GM21825 (cell line): ENCODE measurements around the gene SH3GLB1.
A peak's percentile ranks its signal among the peaks of the same experiment; 100 is the strongest.

Experiments used
- ATAC-seq: cut with Tn5 transposase; IDR thresholded peaks from one replicate; pipeline ENCODE4 v1.9.1; 2021; ENCODE audit warnings: mild to moderate bottlenecking, moderate library complexity; ENCODE audit not compliant: unreplicated experiment

The SH3GLB1 gene

DNA sequence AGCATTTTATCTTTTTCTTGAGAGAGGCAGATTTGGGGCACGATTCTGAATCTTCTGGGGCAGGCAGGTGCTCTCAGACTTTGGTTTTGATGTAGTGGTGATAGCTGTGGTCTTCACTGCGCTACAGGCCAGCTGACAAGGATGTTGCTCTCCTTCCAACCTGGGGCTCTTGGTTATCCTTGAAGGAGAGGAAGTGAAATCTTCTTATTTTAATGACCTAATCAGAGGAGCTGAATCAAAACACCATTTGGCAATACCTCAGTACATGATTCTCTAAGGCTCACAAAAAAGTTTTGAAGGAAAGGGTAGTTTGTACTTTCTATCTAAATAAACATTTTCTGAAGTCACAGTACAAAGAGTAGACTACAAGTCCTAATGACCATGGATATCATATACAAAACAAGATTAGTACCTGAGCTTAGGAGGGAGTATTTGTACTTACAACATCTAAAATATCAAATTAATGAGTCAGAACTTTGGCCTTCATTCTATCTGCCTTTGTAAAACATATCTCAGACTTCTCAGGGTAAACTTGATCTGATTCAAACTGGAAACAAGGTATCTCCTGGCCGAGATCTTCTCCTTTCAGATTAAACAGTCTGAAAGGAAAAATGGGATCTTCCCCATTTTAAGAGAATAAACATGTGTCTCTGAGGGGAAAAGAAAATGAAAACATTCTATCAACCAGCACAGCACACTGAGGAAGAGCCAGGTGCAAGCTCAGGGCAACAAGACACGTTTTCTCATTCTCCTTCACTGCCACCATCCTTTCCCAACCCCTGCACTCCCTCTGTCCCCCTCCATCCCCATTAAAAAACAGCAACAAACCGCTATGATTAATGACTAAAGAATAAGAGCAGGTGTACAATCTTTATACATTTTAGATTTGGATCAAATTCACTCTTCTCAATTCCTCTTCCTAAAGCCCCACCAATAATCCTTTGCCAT, 69.2 kb downstream of the SH3GLB1 start:
- peak; percentile 29 for ATAC-seq

DNA sequence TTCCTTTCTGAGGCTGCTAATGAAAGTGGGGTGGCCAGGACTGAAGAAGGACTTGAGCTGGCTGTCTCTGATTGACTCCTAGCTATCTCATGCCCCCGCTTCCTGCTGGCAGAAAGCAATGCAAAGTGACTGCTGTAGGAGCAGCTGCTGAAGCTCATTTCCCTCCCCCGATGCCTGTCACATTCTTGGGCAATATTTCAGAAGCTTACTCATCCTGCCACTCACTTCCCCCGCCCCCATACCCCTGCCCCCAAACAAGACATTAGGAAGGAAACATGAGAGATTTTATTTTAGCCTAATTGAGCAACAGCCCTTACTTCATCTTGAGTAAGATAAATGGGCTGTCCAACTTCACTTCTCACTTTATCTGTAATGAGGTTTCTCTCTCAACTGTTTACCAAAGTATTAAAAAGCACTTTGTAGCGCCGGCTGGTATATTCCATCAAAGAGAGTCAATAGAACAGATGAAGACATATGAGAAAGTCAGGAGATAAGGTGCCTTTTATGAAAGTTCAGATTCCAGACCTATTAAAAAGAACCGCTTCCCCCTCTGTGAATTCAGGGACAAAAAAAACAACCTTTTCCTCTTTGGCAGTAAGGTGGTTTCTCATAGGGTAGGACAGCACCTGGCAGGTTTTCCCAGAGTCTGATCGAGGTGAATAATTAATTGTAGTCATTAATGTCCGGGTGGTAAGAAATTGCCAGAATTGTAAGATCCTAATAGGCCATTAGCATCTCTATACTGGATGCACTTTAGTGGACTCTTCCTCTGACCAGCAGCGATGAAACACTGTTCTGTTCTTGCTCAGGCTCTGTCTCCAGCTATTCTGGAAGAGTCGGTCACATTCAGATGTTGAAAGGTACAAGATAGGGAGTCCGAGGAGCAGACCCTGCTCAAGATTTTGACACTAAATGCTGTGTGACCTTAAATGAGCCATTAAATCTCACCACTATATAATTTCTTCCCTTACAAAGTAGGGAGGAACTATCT, 70.2 kb downstream of the SH3GLB1 start:
- peak; percentile 96 for ATAC-seq

DNA sequence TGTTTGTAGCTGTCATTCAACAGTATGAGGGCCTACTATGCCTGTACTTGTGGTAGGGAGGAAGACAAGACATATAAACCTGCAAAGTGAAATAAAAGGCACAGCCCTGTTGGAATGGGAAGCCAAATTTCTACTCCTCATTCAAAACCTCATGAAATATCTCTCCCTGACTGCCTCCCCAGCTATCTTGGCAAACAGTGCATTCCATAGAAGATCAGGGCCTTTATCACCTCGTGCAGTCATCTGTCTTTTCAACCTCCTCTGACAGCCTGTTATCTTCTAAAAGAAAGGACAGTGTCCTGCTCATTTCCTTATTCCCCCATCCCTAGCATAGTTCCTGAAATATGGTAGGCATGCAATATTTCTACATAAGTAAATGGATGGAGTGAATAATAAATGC, 71.0 kb downstream of the SH3GLB1 start:
- no peak for ATAC-seq

DNA sequence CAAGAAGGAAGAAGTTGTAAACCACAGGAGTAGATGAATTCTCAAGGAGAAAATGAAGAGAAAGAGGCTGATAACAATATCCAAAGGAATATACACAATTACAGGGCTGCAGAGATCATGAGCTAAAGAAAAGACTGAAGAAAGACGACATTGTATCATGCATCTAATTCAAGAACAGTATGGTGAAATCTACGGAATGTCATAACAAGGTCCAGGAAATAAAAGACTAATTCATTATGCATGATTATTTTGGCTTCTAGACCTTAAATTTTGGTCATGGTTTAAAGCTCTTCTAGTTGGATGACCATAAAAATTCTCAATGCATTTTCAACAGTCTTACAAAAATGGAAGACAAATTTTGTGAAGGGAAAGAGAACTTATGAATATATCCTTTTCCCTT, 71.7 kb downstream of the SH3GLB1 start:
- no peak for ATAC-seq

DNA sequence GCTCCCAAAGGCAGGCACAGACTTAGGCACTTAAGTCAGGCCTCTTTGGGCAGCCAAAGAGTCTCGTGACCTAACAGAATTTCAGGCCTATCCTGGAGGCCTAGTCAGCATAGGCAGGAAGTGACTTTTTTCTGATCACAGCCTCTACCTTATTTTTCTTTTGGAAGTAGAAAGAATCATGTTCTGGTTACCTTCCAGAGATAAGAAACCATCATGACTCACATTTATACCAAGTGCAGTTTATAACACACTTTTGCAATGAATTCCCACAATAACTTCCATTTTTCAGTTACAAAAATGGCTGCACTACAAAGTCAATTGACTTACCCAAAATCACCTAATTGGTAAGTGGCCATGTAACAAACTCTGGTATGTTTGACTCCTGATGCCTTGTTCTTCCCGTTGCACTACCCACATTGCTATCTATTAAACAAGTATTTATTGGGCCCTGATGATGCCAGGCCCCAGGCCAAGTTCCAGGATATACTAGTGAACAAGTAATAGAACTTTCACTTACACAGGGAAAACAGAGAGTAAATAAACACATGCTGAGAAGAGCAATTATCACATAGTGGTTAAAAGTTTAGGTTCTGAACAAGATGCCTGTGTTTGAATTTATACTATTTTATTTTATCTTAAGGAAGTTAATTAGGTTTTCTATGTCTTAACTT, 74.3 kb downstream of the SH3GLB1 start:
- ATAC-seq, result no peak

DNA sequence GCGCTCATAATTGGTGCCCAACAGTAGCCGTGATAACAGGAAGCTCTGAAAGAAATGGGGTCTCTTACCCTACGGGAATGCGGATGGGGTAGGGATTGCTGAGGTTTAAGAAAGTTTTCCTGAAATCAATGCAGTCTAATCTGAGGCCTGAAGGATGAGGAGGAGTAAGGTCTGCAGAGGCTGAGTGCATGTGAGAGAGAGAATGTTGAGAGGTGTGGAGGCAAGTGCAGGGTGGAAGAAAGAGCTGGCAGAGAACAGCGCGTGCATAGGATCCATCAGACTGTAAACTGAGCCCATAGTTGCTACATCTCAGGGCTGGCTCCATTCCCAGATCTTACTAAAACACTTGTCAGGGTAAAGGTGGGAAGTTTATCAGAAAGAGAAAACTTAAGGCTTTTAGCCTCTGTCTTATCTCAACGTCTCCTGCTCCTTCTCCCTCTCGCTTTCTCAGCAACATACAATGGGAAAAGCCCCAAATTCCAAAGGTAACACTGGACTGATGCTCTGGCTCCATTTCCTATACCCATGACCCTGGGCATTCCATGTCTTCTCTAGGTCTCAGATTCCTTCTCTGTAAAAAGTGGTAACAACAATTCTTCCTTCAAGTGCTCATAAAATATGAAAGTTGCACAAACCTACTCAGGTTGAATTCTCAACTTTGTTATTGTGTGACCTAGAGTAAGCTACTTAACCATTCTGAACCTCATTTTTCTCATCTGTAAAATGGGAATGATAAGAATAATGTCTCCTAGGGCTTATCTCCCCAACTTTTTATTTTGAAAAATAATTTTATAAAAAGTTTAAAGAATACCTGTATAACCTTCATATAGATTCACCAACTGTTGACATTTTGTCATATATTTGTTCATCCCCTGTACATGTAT, 75.2 kb downstream of the SH3GLB1 start:
- no peak for ATAC-seq

DNA sequence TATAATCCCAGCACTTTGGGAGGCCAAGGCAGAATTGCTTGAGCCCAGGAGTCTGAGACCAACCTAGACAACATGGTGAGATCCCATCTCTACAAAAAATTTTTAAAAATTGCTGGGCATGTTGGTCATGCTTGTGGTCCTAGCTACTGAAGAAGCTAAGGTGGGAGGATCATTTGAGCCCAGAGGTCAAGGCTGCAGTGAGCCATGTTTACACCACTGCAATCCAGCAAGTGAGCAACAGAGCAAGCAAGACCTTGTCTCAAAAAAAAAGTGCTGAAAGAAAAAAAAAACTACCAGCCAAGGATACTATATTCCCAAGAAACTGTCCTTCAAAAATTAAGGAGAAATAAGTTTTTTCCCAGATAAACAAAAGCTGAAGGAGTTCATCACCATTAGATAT, 78.1 kb downstream of the SH3GLB1 start:
- ATAC-seq, result no peak

DNA sequence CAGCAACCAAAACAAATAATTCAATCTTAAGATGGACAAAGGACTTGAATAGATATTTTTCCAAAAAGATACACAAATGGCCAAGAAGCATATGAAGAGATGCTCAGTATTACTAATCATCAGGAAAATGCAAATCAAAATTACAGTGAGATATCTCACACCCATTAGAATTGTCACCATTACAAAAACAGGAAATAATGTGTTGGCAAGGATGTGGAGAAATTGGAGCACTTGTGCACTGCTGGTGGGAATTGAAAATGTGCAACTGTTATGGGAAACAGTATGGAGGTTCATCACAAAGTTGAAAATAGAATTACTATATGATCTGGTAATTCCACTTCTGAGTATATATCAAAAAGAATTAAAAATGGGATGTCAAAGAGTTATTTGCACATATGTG, 83.2 kb downstream of the SH3GLB1 start:
- no peak for ATAC-seq

DNA sequence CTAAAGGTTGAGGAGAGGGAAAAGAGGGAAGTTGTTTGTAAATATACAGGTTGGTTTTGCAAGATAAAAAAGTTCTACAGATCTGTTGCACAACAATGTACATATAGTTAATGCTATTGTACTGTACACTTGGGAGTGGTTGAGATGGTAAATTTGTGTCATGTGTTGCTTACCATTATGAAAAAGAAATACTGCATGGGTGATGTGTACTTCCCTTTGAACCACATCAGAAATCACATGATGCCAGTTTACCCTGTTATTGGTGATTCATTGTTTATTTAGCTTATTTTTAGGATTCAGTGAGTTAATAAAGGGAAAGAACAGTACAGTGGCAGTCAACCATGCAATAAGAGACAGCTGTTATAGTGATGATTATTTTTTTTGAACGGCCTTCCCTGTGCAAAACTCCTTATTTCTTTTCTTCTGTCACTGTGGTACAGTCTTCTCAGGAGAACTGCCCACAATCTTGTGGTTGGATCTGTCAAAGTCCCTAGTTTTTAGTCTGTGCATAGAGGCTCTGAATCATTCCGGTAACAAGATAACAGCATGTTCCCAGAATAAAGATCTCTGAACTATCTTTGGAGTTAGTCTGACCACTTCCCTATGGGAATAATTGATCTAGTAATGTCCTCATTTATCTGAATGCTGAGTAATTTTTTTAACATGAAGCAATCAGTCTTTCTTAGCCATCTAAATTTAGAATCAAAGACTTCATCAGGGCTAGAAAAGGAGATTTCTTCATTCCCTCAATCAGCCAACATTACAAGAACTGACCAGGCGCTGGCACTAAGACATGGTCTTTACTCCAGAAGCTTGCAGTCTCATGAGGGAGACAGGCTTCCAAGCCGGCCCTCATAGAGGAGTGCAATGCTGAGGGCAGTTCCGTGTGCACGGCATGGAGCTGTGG, 84.2 kb downstream of the SH3GLB1 start:
- ATAC-seq, result no peak

DNA sequence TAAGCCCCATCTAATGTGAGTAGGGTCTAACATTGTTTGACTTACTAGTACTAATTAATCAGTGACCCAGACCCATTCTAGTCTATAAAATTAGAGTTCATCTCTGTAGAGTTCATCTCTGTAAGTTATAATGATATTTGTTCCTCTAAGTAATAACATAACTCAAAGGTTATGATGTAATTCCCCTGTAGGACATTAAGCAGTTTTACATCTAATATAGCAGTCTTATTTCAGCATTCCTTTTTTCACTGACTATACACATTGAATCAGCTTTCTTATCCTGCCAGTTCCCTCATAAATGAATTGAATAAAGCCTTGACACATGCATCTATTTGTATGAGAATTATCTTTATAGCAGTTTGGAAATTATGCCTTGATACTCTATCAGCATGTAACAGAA, 90.9 kb downstream of the SH3GLB1 start:
- no peak for ATAC-seq
